Smooth muscle cell (in vitro differentiated cells): ENCODE measurements around the gene CKB. TPM values are rescaled to one million over a fixed set of nuclear protein-coding genes. Genes with fewer than 3 reads are reported as not detected.

Source experiments
- DNase-seq: peaks from one replicate; lab custom pipeline; 2025; ENCODE audit not compliant: unreplicated experiment; lab: John Stamatoyannopoulos, UW
- H2AFZ ChIP-seq: fragments of 200-600 bp; sonication (generic); 2 replicates; pipeline ENCODE4 v1.6.0; 2016; ENCODE audit warnings: antibody characterized with exemption, low read depth, mild to moderate bottlenecking
- H3F3A ChIP-seq: fragments of 200-600 bp; sonication (generic); 2 replicates; pipeline ENCODE4 v1.6.0; 2017; ENCODE audit warnings: antibody characterized with exemption, low read depth
- H3K27ac ChIP-seq: fragments of 200-600 bp; sonication (generic); 2 replicates; pipeline ENCODE4 v1.5.1; 2016; ENCODE audit warnings: low read depth, mild to moderate bottlenecking
- H3K27me3 ChIP-seq: fragments of 200-600 bp; sonication (generic); 2 replicates; pipeline ENCODE4 v1.6.1; 2016; ENCODE audit warnings: low read depth, mild to moderate bottlenecking
- H3K36me3 ChIP-seq: fragments of 200-600 bp; sonication (generic); 2 replicates; pipeline ENCODE4 v1.5.1; 2016; ENCODE audit warnings: low read depth
- H3K4me1 ChIP-seq: fragments of 200-600 bp; sonication (generic); 2 replicates; pipeline ENCODE4 v1.5.1; 2016; ENCODE audit warnings: low read depth
- H3K4me2 ChIP-seq: fragments of 200-600 bp; sonication (generic); 2 replicates; pipeline ENCODE4 v1.6.0; 2016; ENCODE audit warnings: mild to moderate bottlenecking
- H3K4me3 ChIP-seq: fragments of 200-600 bp; sonication (generic); 2 replicates; pipeline ENCODE4 v1.5.1; 2016; ENCODE audit warnings: mild to moderate bottlenecking
- H3K79me2 ChIP-seq: fragments of 200-600 bp; sonication (generic); 2 replicates; pipeline ENCODE4 v1.6.0; 2016; ENCODE audit warnings: low read depth, mild to moderate bottlenecking
- H3K9ac ChIP-seq: fragments of 200-600 bp; sonication (generic); 2 replicates; pipeline ENCODE4 v1.6.0; 2016; ENCODE audit warnings: low read depth
- H3K9me3 ChIP-seq: fragments of 200-600 bp; sonication (generic); replicated peaks from 2 replicates; pipeline ENCODE4 v1.5.1; 2016; ENCODE audit warnings: low read depth
- H4K20me1 ChIP-seq: fragments of 200-600 bp; sonication (generic); 2 replicates; pipeline ENCODE4 v1.6.0; 2016; ENCODE audit warnings: low read depth
- CTCF ChIP-seq: fragments of 200-600 bp; sonication (generic); IDR thresholded peaks from 2 replicates; pipeline ENCODE4 v1.5.1; 2017; ENCODE audit warnings: borderline replicate concordance, mild to moderate bottlenecking, antibody characterized with exemption; ENCODE audit not compliant: insufficient read depth, poor library complexity, severe bottlenecking
- WGBS: methylation state at CpG from one replicate; pipeline ENCODE4 v1.1.7; 2016; ENCODE audit warnings: low lambda C conversion rate; 5-methylcytosine and 5-hydroxymethylcytosine counted together
- polyA plus RNA-seq: library from polyadenylated mRNA; unstranded; fragments of >200 nt; fragmentation: Nextera tagmentation; extraction: Ambion mirVana; gene quantifications from 2 replicates; pipeline ENCODE4 v1.2.1, GENCODE V29; 2016
- total RNA-seq: library from RNA; depleted of rRNA; stranded (reverse); fragments of >200 nt; gene quantifications from 2 replicates; pipeline ENCODE4 v1.2.3, GENCODE V29; 2014

Gene CKB
- total and polyA plus RNA-seq, 2 experiments from 2014 or later, result 25.7 to 62.9 TPM

- no peak overlapping the region for H3K4me3 ChIP-seq
- no peak overlapping the region for H2AFZ ChIP-seq
- H3K27me3 ChIP-seq, result no peaks in the 10 kb centered on the region
- DNase-seq, result no peak
- peaks cover 46% of the 10 kb centered on the region for H4K20me1 ChIP-seq
- no peaks in the 10 kb centered on the region for H3K4me1 ChIP-seq
- H3K36me3 ChIP-seq, result no peaks in the 10 kb centered on the region
- no peaks in the 10 kb centered on the region for H3K79me2 ChIP-seq
- H3K9me3 ChIP-seq, result no peaks in the 10 kb centered on the region
- no peak for TF ChIP-seq CTCF
- no peak overlapping the region for H3K4me2 ChIP-seq
- H3K27ac ChIP-seq, result no peak overlapping the region
- H3K9ac ChIP-seq, result no peak overlapping the region
- no peaks in the 10 kb centered on the region for H3F3A ChIP-seq
- WGBS, result 92% methylated on average over 11 of the region's 22 CpGs
Observed at GRCh38 chr14:103550451-103551337, 28.1 kb upstream of the CKB start.

- 88% methylated on average over 29 of the region's 30 CpGs for WGBS
Observed at GRCh38 chr14:103549361-103550311, 27.0 kb upstream of the CKB start.

GRCh38 chr14:103548463-103549351, 26.1 kb upstream of the CKB start:
- DNase-seq, result no peak
- Histone ChIP-seq H3K27ac (no peak overlapping the region), H3F3A (no peaks in the 10 kb centered on the region), H3K9ac (no peak overlapping the region), H3K4me2 (no peak overlapping the region), H3K4me3 (no peak overlapping the region), H3K9me3 (no peaks in the 10 kb centered on the region), H4K20me1 (peaks cover 31% of the 10 kb centered on the region), H3K4me1 (no peaks in the 10 kb centered on the region), H3K27me3 (no peaks in the 10 kb centered on the region), H2AFZ (no peak overlapping the region), H3K36me3 (no peaks in the 10 kb centered on the region), H3K79me2 (no peaks in the 10 kb centered on the region)
- WGBS, result 88% methylated on average over 27 of the region's 27 CpGs
- no peak for TF ChIP-seq CTCF

More at GRCh38 chr14:103549361-103550311, 27.0 kb upstream of the CKB start:
- no peak for TF ChIP-seq CTCF
- H3K27ac ChIP-seq, result no peak overlapping the region
- H3K36me3 ChIP-seq, result no peaks in the 10 kb centered on the region
- no peak overlapping the region for H3K9ac ChIP-seq
- no peaks in the 10 kb centered on the region for H3K79me2 ChIP-seq
- no peak overlapping the region for H3K4me2 ChIP-seq
- no peaks in the 10 kb centered on the region for H3K4me1 ChIP-seq
- no peaks in the 10 kb centered on the region for H3F3A ChIP-seq
- H2AFZ ChIP-seq, result no peak overlapping the region
- no peaks in the 10 kb centered on the region for H3K9me3 ChIP-seq
- H3K27me3 ChIP-seq, result no peaks in the 10 kb centered on the region
- DNase-seq, result no peak
- H4K20me1 ChIP-seq, result peaks cover 36% of the 10 kb centered on the region
- H3K4me3 ChIP-seq, result no peak overlapping the region
